ENCODE data around the gene CENPQ. TPM values are rescaled to one million over a fixed set of nuclear protein-coding genes. Genes with fewer than 3 reads are reported as not detected.
"Not testable (repeated sequence)": the region's sequence is repeated elsewhere in the genome, so short reads cannot be mapped to it uniquely, and the experiment has no call there.

CENPQ gene
- total RNA-seq, 1 donor from 2014 or later: 48.8 TPM

DNA sequence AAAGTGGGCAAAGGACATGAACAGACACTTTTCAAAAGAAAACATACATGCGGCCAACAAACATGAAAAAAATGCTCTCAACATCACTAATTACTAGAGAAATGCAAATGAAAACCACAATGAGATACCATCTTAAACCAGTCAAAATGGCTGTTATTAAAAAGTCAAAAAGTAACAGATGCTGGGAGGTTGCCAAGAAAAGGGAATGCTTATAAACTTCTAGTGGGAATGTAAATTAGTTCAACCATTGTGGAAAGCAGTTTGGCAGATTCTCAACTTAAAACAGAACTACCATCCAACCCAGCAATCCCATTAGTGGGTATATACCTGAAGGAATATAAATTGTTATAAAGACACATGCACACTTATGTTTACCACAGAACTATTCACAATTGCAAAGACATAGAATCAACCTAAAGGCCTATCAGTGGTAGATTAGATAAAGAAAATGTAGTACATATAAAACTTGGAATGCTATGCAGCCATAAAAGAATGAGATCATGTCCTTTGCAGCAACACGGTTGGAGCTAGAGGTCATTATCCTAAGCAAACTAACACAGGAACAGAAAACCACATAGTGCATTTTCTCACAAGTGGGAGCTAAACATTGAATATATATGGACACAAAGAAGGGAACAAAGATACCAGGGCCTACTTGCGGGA is 16.3 kb downstream of the CENPQ start:
- DNase-seq (ENCODE audit: low spot score): no peak
- no peak overlapping the region for H3K4me3 ChIP-seq
- H2AFZ ChIP-seq (replicated peaks): no peak overlapping the region
- Mint-ChIP-seq H3K27me3 (ENCODE audit: insufficient read depth, low read depth) (no peaks in the 10 kb centered on the region), H3K4me1 (no peaks in the 10 kb centered on the region), H3K9me3 (no peaks in the 10 kb centered on the region), H3K4me3 (no peak overlapping the region), H3K27ac (no peak overlapping the region), H3K36me3 (peaks cover 24% of the 10 kb centered on the region)
- H3K4me2 ChIP-seq: no peak overlapping the region
- TF ChIP-seq EZH2 (IDR thresholded peaks at IDR 0.05) (no peak), CTCF (IDR thresholded peaks at IDR 0.05) (no peak), EZH2phosphoT487 (IDR thresholded peaks at IDR 0.05) (no peak)
- no peaks in the 10 kb centered on the region for H3K79me2 ChIP-seq (ENCODE audit: low read depth)
- H3K4me1 ChIP-seq: no peaks in the 10 kb centered on the region
- H3F3A ChIP-seq (ENCODE audit: low read depth): no peaks in the 10 kb centered on the region
- no peak overlapping the region for H3K27ac ChIP-seq
- peaks cover 12% of the 10 kb centered on the region for H3K36me3 ChIP-seq
- H4K20me1 ChIP-seq (ENCODE audit: low read depth): no peaks in the 10 kb centered on the region
- no peaks in the 10 kb centered on the region for H3K27me3 ChIP-seq
- no peak overlapping the region for H3K9ac ChIP-seq
- no peaks in the 10 kb centered on the region for H3K9me3 ChIP-seq (ENCODE audit: low read depth)

GRCh38 chr6:49481846-49482245 is 18.7 kb downstream of the CENPQ start:
- not testable (repeated sequence) for H3K4me2 ChIP-seq; H3K4me3 Mint-ChIP-seq; H4K20me1 ChIP-seq (ENCODE audit: low read depth); H2AFZ ChIP-seq (replicated peaks); H3K27me3 Mint-ChIP-seq (ENCODE audit: insufficient read depth, low read depth); H3K9me3 Mint-ChIP-seq; H3K9ac ChIP-seq; H3K4me1 ChIP-seq; H3K27ac Mint-ChIP-seq; H3K4me3 ChIP-seq; H3K27me3 ChIP-seq; H3K27ac ChIP-seq; H3K79me2 ChIP-seq (ENCODE audit: low read depth); H3K9me3 ChIP-seq (ENCODE audit: low read depth); H3F3A ChIP-seq (ENCODE audit: low read depth); H3K4me1 Mint-ChIP-seq; DNase-seq (ENCODE audit: low spot score)
- H3K36me3 Mint-ChIP-seq: peaks cover 17% of the 10 kb centered on the region
- peaks cover 12% of the 10 kb centered on the region for H3K36me3 ChIP-seq

GRCh38 chr6:49483380-49483779 is 20.2 kb downstream of the CENPQ start:
- not testable (repeated sequence) for H3K9me3 ChIP-seq (ENCODE audit: low read depth); H3K27ac ChIP-seq; H3K27me3 ChIP-seq; H3K4me3 ChIP-seq; H4K20me1 ChIP-seq (ENCODE audit: low read depth); H3K4me1 ChIP-seq; H3K9ac ChIP-seq; H3K27me3 Mint-ChIP-seq (ENCODE audit: insufficient read depth, low read depth); H3K27ac Mint-ChIP-seq; H2AFZ ChIP-seq (replicated peaks); H3K4me1 Mint-ChIP-seq; H3K4me2 ChIP-seq; H3F3A ChIP-seq (ENCODE audit: low read depth); H3K9me3 Mint-ChIP-seq; H3K79me2 ChIP-seq (ENCODE audit: low read depth); DNase-seq (ENCODE audit: low spot score); H3K4me3 Mint-ChIP-seq
- H3K36me3 ChIP-seq: peaks cover 17% of the 10 kb centered on the region
- H3K36me3 Mint-ChIP-seq: peaks cover 15% of the 10 kb centered on the region

DNA sequence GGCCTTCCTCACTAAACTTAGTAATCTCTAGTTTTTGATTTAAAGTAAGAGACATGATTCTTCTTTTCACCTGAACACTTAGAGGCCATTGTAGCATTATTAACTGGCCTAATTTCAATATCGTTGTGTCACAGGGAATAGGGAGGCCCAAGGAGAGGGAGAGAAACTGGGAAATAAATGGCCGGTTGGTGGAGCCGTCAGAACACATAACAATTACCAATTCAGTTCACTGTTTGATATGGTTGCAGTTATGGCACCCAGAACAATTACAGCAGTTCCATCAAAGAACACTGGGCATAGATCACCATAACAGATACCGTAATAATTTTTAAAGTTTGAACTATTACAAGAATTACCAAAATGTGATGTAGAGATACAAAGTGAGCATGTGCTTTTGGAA is 27.5 kb downstream of the CENPQ start:
- no peak overlapping the region for H3K4me3 Mint-ChIP-seq
- no peak overlapping the region for H3K27ac Mint-ChIP-seq
- no peaks in the 10 kb centered on the region for H3K27me3 ChIP-seq
- no peaks in the 10 kb centered on the region for H4K20me1 ChIP-seq (ENCODE audit: low read depth)
- H3K36me3 ChIP-seq: peaks cover 30% of the 10 kb centered on the region
- no peak overlapping the region for H3K4me2 ChIP-seq
- TF ChIP-seq EZH2phosphoT487 (IDR thresholded peaks at IDR 0.05) (no peak), EZH2 (IDR thresholded peaks at IDR 0.05) (no peak), CTCF (IDR thresholded peaks at IDR 0.05) (no peak)
- no peak overlapping the region for H3K9ac ChIP-seq
- no peaks in the 10 kb centered on the region for H3K79me2 ChIP-seq (ENCODE audit: low read depth)
- no peaks in the 10 kb centered on the region for H3F3A ChIP-seq (ENCODE audit: low read depth)
- H3K4me1 ChIP-seq: no peaks in the 10 kb centered on the region
- no peaks in the 10 kb centered on the region for H3K9me3 Mint-ChIP-seq
- H2AFZ ChIP-seq (replicated peaks): no peak overlapping the region
- H3K4me1 Mint-ChIP-seq: no peaks in the 10 kb centered on the region
- no peak for DNase-seq (ENCODE audit: low spot score)
- no peak overlapping the region for H3K27ac ChIP-seq
- H3K9me3 ChIP-seq (ENCODE audit: low read depth): no peaks in the 10 kb centered on the region
- no peaks in the 10 kb centered on the region for H3K27me3 Mint-ChIP-seq (ENCODE audit: insufficient read depth, low read depth)
- no peak overlapping the region for H3K4me3 ChIP-seq
- peaks cover 10% of the 10 kb centered on the region for H3K36me3 Mint-ChIP-seq
